Stimulated activated CD4-positive, alpha-beta T cell treated with anti-CD3 and anti-CD28 coated beads, Interleukin-2, amount 100 ng/mL, for 4 hours (primary cell): ENCODE data around the gene AIF1.
"Not testable (repeated sequence)": the region's sequence is repeated elsewhere in the genome, so short reads cannot be mapped to it uniquely, and the experiment has no call there.

Experiments
- DNase-seq: peaks from one replicate; pipeline ENCODE4 v3.0.0-alpha.2; 2020; ENCODE audit warnings: low read depth

AIF1 gene

GRCh38 chr6:31580807-31581433, 34.1 kb upstream of the AIF1 start:
- peak; percentile 84 for DNase-seq

- no peak for DNase-seq
These were observed 33.4 kb upstream of the AIF1 start for GRCh38 chr6:31581434-31582229.

GRCh38 chr6:31582230-31582643, 32.8 kb upstream of the AIF1 start, which contains the start of gene LTB:
LTB (minus strand) TSS chr6:31582424; CDS start chr6:31582417, 7 bp downstream.
- DNase-seq, result peak; percentile 55

GRCh38 chr6:31585491-31585890, 29.5 kb upstream of the AIF1 start:
- DNase-seq, result no peak

GRCh38 chr6:31586008-31586407, 29.0 kb upstream of the AIF1 start, which contains the start of gene LST1:
LST1 (plus strand) TSS chr6:31586277; CDS start chr6:31587300, 1,023 bp downstream.
- DNase-seq, result no peak

- no peak for DNase-seq
These were observed 28.3 kb upstream of the AIF1 start for GRCh38 chr6:31586599-31587281.

GRCh38 chr6:31587791-31588777, 26.9 kb upstream of the AIF1 start:
- no peak for DNase-seq

- DNase-seq, result no peak
These were observed 26.0 kb upstream of the AIF1 start for GRCh38 chr6:31588871-31589650.

GRCh38 chr6:31590691-31591090, 24.3 kb upstream of the AIF1 start:
- DNase-seq, result not testable (repeated sequence)

- DNase-seq, result no peak
These were observed 22.6 kb upstream of the AIF1 start for GRCh38 chr6:31592396-31592771.

GRCh38 chr6:31597006-31597405, 18.0 kb upstream of the AIF1 start:
- DNase-seq, result peak; percentile 43

- no peak for DNase-seq
These were observed 7.7 kb upstream of the AIF1 start for GRCh38 chr6:31607317-31607716.

GRCh38 chr6:31609519-31610406, 5.3 kb upstream of the AIF1 start:
- no peak for DNase-seq

GRCh38 chr6:31610968-31611367, 4.1 kb upstream of the AIF1 start:
- DNase-seq, result no peak

- DNase-seq, result no peak
These were observed 887 bp upstream of the AIF1 start for GRCh38 chr6:31614075-31614619.

GRCh38 chr6:31615748-31616147, 714 bp downstream of the AIF1 start:
- no peak for DNase-seq

GRCh38 chr6:31617010-31617409, 2.0 kb downstream of the AIF1 start:
- DNase-seq, result no peak

- peak; percentile 95 for DNase-seq
These were observed 5.0 kb downstream of the AIF1 start for GRCh38 chr6:31619805-31620585.
